ENCODE measurements around the gene MCMBP. TPM values are rescaled to one million over a fixed set of nuclear protein-coding genes. Genes with fewer than 3 reads are reported as not detected.

The MCMBP gene
- total and polyA plus RNA-seq, 2 donors (not counting 1 experiment from before 2014, with no cell fraction given), result 40.6 to 63.4 TPM

DNA sequence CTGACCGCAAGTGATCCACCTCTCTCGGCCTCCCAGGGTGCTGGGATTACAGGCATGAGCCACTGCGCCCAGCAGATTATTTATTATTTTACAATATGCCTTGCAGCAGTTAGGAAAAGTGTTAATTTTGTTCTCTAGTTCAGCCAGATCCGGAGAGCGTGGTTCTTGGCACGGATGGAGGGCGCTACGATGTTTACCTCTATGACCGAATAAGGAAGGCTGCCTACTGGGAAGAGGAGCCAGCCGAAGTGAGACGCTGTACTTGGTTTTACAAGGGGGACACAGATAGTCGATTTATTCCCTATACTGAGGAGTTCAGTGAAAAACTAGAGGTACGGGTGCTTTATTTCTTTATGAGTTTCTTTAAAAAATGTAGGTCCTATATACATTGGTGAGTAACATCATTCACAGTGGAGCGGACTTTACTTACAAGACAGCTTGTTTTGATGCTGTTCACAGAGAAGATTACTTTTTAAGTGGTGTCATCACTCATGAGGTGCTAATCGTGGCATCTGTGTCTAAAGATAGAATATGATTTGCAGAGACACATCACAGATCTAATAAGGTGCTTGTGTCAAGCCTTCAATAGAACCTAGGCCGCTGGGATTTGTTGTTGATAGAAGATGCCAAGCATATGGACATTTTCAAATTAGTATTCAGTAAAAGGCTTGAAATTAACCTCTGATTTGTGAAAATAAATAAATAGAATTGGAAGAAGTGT, 31.5 kb upstream of the MCMBP start:
- no peaks in the 10 kb centered on the region for H3K9me3 ChIP-seq (ENCODE audit: control insufficient read depth, insufficient read depth, low read depth, low read length)
- H4K20me1 ChIP-seq (ENCODE audit: control insufficient read depth, extremely low read depth, insufficient read depth, low read length), result no peaks in the 10 kb centered on the region
- H3K79me2 ChIP-seq (ENCODE audit: control insufficient read depth, insufficient read depth, low read length), result peaks cover 24% of the 10 kb centered on the region
- peaks cover 8% of the 10 kb centered on the region for H3K36me3 ChIP-seq (ENCODE audit: control insufficient read depth, insufficient read depth, low read length)
- no peak overlapping the region for H2AFZ ChIP-seq (ENCODE audit: low read length)
- H3K4me2 ChIP-seq (ENCODE audit: extremely low read depth, insufficient read depth, low read length), result no peak overlapping the region
- no peak for DNase-seq (ENCODE audit: low read depth in 2 of 2)
- no peak overlapping the region for H3K9ac ChIP-seq (ENCODE audit: insufficient read depth, low read length)
- H3K4me3 ChIP-seq (replicated peaks in 1 of 4; ENCODE audit: control extremely low read depth in 1 of 4, insufficient read depth in 1 of 4, low read depth in 3 of 4, low read length in 4 of 4), result no peak overlapping the region
- no peak for TF ChIP-seq EZH2 (IDR thresholded peaks at IDR 0.05; ENCODE audit: low read length, missing control alignments)
- TF ChIP-seq CTCF (conservative IDR thresholded peaks at IDR 0.05 in 1 of 2, IDR thresholded peaks at IDR 0.05 in 1 of 2; ENCODE audit: low read depth in 1 of 2, low read length in 2 of 2), result no peak
- H3K27me3 ChIP-seq (ENCODE audit: control insufficient read depth, insufficient read depth, low read length), result no peaks in the 10 kb centered on the region
- H3K4me1 ChIP-seq (ENCODE audit: control insufficient read depth, extremely low read depth, insufficient read depth, low read length), result no peaks in the 10 kb centered on the region
- H3K27ac ChIP-seq (ENCODE audit: insufficient read depth, low read length), result no peak overlapping the region

DNA sequence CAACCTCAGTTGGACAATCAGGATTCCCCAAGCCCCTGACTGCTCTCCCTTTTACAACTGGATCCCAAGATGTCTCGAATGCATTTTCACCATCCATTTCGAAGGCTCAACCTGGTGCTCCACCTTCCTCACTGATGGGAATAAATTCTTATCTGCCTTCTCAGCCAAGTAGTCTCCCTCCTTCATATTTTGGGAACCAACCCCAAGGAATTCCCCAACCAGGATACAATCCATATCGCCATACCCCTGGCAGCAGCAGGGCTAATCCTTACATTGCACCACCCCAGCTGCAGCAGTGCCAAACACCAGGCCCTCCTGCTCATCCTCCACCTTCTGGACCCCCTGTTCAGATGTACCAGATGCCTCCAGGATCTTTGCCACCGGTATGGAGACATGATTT, 25.9 kb upstream of the MCMBP start:
- peaks cover 64% of the 10 kb centered on the region for H3K79me2 ChIP-seq (ENCODE audit: control insufficient read depth, insufficient read depth, low read length)
- TF ChIP-seq CTCF (conservative IDR thresholded peaks at IDR 0.05 in 1 of 2, IDR thresholded peaks at IDR 0.05 in 1 of 2; ENCODE audit: low read depth in 1 of 2, low read length in 2 of 2), result no peak
- no peak for TF ChIP-seq EZH2 (IDR thresholded peaks at IDR 0.05; ENCODE audit: low read length, missing control alignments)
- H3K27ac ChIP-seq (ENCODE audit: insufficient read depth, low read length), result no peak overlapping the region
- no peak overlapping the region for H2AFZ ChIP-seq (ENCODE audit: low read length)
- no peaks in the 10 kb centered on the region for H3K27me3 ChIP-seq (ENCODE audit: control insufficient read depth, insufficient read depth, low read length)
- peaks cover 21% of the 10 kb centered on the region for H3K4me1 ChIP-seq (ENCODE audit: control insufficient read depth, extremely low read depth, insufficient read depth, low read length)
- no peak overlapping the region for H3K4me2 ChIP-seq (ENCODE audit: extremely low read depth, insufficient read depth, low read length)
- H4K20me1 ChIP-seq (ENCODE audit: control insufficient read depth, extremely low read depth, insufficient read depth, low read length), result peaks cover 6% of the 10 kb centered on the region
- no peaks in the 10 kb centered on the region for H3K9me3 ChIP-seq (ENCODE audit: control insufficient read depth, insufficient read depth, low read depth, low read length)
- H3K4me3 ChIP-seq (replicated peaks in 1 of 4; ENCODE audit: control extremely low read depth in 1 of 4, insufficient read depth in 1 of 4, low read depth in 3 of 4, low read length in 4 of 4), result no peak overlapping the region
- no peak for DNase-seq (ENCODE audit: low read depth in 2 of 2)
- peaks cover 6% of the 10 kb centered on the region for H3K36me3 ChIP-seq (ENCODE audit: control insufficient read depth, insufficient read depth, low read length)
- no peak overlapping the region for H3K9ac ChIP-seq (ENCODE audit: insufficient read depth, low read length)

- peaks cover 4% of the 10 kb centered on the region for H3K36me3 ChIP-seq (ENCODE audit: control insufficient read depth, insufficient read depth, low read length)
- H3K4me1 ChIP-seq (ENCODE audit: control insufficient read depth, extremely low read depth, insufficient read depth, low read length), result peaks cover 21% of the 10 kb centered on the region
- TF ChIP-seq EZH2 (IDR thresholded peaks at IDR 0.05; ENCODE audit: low read length, missing control alignments) (no peak), CTCF (conservative IDR thresholded peaks at IDR 0.05 in 1 of 2, IDR thresholded peaks at IDR 0.05 in 1 of 2; ENCODE audit: low read depth in 1 of 2, low read length in 2 of 2) (no peak)
- H4K20me1 ChIP-seq (ENCODE audit: control insufficient read depth, extremely low read depth, insufficient read depth, low read length), result peaks cover 6% of the 10 kb centered on the region
- peaks cover 72% of the 10 kb centered on the region for H3K79me2 ChIP-seq (ENCODE audit: control insufficient read depth, insufficient read depth, low read length)
- peak overlapping the region in 2 of 4 experiments; percentile 23 to 37 for H3K4me3 ChIP-seq (replicated peaks in 1 of 4; ENCODE audit: control extremely low read depth in 1 of 4, insufficient read depth in 1 of 4, low read depth in 3 of 4, low read length in 4 of 4)
- H3K9me3 ChIP-seq (ENCODE audit: control insufficient read depth, insufficient read depth, low read depth, low read length), result no peaks in the 10 kb centered on the region
- peak overlapping the region; percentile 40 for H3K27ac ChIP-seq (ENCODE audit: insufficient read depth, low read length)
- no peak overlapping the region for H2AFZ ChIP-seq (ENCODE audit: low read length)
- DNase-seq (ENCODE audit: low read depth in 2 of 2), result peak in 1 of 2 donors; percentile 56
- H3K9ac ChIP-seq (ENCODE audit: insufficient read depth, low read length), result no peak overlapping the region
- no peaks in the 10 kb centered on the region for H3K27me3 ChIP-seq (ENCODE audit: control insufficient read depth, insufficient read depth, low read length)
- peak overlapping the region; percentile 11 for H3K4me2 ChIP-seq (ENCODE audit: extremely low read depth, insufficient read depth, low read length)
Measured at GRCh38 chr10:119896937-119897770, 24.5 kb upstream of the MCMBP start.

All from fibroblast of lung (primary cell).